Hematopoietic multipotent progenitor cell treated with erythropoietin and hydrocortisone succinate and interleukin-3 and kit ligand, for 6 days (in vitro differentiated cells): ENCODE measurements around the gene COX6B1.
"Not testable (repeated sequence)": the region's sequence is repeated elsewhere in the genome, so short reads cannot be mapped to it uniquely, and the experiment has no call there.

Experiments
- DNase-seq: peaks from one replicate; pipeline ENCODE4 v3.0.0-alpha.2; 2015

Gene COX6B1

GRCh38 chr19:35648017-35648961 lies at the start of gene COX6B1:
Gene COX6B1, plus strand, starts transcription at chr19:35648323. Its CDS starts 2,921 bp downstream, at chr19:35651244.
- peak; percentile 100 for DNase-seq

- DNase-seq, result no peak
Measured at GRCh38 chr19:35601971-35602370, 46.2 kb upstream of the COX6B1 start.

DNA sequence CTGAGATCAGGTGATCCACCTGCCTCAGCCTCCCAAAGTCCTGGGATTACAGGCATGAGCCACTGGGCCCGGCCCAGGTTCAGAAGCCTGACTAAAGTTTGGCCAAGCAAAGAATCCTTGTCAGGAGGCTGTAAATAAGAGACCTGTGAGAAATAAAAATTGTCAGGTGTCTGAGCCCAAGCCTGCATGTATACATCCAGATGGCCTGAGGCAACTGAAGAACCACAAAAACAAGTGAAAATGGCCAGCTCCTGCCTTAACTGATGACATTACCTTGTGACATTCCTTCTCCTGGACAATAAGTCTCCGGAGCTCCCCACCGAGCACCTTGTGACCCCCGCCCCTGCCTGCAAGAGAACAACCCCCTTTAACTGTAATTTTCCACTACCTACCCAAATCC lies 43.7 kb upstream of the COX6B1 start:
- not testable (repeated sequence) for DNase-seq

GRCh38 chr19:35607170-35607569 lies 41.0 kb upstream of the COX6B1 start:
- DNase-seq, result not testable (repeated sequence)

DNA sequence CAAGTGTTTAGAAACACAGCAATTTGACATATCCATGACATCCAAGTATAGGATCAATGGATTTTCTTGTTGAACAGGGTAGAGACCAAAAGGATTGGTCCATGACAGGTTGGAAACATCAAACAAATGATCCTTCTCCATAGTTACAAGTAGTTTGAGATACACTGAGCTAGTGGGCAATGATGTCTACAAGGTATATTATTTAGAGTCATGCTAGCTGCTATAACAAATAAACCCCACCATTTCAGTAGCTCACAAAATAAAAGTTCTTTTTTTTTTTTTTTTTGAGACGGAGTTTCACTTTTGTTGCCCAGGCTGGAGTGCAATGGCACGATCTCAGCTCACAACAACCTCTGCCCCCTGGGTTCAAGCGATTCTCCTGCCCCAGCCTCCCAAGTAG lies 40.5 kb upstream of the COX6B1 start:
- no peak for DNase-seq

DNA sequence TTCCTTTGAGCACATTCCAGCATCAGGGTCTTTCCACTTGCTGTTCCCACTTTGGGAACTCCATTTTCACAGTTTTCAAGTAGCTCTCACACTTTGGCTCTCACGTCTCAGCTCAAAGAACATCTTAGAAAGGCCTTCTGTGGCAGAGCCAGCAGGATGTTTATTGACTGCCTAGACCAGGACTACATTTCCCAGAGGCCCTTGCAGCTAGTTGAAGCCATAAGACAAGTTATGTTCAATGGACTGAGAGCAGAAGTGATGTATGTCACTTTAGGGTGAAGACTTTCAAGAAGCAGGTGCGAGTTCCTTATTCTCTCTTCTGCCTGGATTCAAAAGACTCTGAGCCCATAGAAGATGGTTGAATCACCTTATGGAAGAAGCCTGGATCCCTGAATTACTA lies 39.9 kb upstream of the COX6B1 start:
- DNase-seq, result peak; percentile 44

GRCh38 chr19:35609851-35610353 lies 38.2 kb upstream of the COX6B1 start:
- peak; percentile 55 for DNase-seq

DNA sequence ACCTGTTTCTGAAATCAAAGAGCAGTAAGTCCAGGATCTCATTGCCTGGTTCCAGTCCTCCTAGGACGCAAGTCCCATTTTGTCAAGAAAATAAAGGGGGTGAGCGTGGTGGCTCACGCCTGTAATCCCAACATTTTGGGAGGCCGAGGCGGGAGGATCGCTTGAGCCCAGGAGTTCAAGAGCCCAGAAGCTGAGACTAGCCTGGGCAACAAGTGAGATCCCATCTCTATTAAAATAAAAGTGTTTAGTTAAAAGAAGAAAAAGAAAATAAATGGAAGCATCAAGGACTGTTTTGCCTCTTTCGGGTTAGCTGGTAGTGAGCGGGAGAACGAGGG lies 35.9 kb upstream of the COX6B1 start:
- DNase-seq, result no peak

- peak; percentile 95 for DNase-seq
Measured at GRCh38 chr19:35612559-35613321, 35.4 kb upstream of the COX6B1 start, which contains the start of gene HAUS5. Gene HAUS5, plus strand, starts transcription at chr19:35612735. Its CDS starts 60 bp downstream, at chr19:35612795.

GRCh38 chr19:35613574-35613973 lies 34.5 kb upstream of the COX6B1 start:
- no peak for DNase-seq

DNA sequence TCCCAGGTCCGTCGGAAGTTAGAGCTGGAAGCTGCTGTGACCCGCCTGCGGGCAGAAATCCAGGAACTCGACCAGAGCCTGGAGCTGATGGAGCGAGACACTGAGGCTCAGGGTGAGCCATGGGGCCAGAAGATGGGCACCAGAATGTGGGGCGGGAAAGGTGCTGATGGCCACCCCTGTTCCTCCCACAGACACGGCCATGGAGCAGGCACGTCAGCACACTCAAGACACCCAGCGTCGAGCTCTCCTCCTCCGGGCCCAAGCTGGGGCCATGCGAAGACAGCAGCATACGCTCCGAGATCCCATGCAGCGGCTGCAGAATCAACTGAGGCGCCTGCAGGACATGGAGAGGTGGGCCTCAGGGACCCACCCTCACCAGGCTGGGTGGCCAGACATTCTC lies 33.1 kb upstream of the COX6B1 start:
- no peak for DNase-seq

DNA sequence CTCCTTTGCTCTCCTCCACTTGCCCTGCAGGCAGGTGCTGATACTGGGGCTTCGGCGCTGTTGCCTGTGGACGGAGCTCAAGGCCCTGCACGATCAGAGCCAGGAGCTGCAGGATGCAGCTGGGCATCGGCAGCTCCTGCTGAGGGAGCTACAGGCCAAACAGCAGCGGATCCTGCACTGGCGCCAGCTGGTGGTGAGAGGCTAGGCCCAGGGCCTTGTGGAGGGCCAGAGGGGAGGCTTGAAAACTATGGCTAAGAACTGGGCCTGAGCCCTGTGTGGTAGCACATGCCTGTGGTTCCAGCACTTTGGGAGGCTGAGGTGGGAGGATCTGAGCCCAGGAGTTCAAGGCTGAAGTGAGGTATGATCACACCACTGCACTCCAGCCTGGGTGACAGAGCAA lies 29.3 kb upstream of the COX6B1 start:
- no peak for DNase-seq

GRCh38 chr19:35619290-35619923 lies 28.7 kb upstream of the COX6B1 start:
- DNase-seq, result no peak

- no peak for DNase-seq
Measured at GRCh38 chr19:35620001-35620400, 28.1 kb upstream of the COX6B1 start.

- DNase-seq, result no peak
Measured at GRCh38 chr19:35621708-35622107, 26.4 kb upstream of the COX6B1 start.

DNA sequence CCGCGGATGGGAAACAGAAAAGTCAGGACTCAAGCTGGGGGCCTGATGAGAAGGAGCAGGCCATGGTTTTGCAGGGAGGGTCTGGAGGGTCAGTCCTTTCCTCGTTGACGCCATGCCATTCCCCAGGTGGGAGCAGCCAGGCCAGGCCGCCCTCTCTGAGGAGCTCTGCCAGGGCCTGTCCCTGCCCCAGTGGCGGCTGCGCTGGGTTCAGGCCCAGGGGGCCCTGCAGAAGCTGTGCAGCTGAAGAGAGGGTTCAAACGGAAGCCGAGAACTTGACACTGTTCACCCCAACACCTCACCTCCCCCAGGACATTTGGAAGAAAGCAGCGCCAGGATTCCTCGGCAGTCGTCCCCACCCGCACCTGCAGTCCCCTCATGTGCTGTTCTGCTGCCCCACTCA lies 25.4 kb upstream of the COX6B1 start:
- no peak for DNase-seq

- no peak for DNase-seq
Measured at GRCh38 chr19:35623327-35624010, 24.7 kb upstream of the COX6B1 start.

DNA sequence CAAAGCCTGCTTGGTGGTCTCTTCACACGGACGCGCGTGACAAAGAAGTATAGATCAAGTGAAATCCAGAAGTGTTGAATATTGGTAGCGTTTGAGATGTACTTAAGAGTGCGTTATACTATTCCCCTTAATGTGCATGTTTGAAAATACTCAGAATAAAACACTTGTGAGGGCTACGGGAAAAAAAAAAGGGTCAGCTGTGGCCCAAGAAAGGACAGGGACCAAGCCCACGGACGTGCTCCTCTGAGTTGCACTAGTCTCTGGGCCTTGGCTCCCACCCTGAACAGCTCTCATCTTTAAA lies 19.9 kb upstream of the COX6B1 start:
- no peak for DNase-seq

- peak; percentile 100 for DNase-seq
Measured at GRCh38 chr19:35628565-35629331, 19.4 kb upstream of the COX6B1 start, which contains the start of gene RBM42. Gene RBM42, plus strand, starts transcription at chr19:35629036. Its CDS starts 118 bp downstream, at chr19:35629154.

DNA sequence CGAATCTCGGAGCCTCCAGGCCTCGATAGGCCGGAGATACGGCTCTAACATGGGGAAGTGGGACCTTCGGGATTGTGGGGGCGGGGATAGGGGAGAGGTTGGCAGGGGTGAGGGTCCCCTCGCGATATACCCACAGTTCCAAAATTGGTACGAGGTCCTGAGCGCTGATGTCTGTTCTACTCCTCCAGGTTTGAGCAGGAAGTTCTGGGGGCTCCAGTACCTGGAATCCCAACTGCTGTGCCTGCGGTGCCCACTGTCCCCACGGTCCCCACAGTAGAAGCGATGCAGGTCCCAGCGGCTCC lies 18.8 kb upstream of the COX6B1 start:
- no peak for DNase-seq

DNA sequence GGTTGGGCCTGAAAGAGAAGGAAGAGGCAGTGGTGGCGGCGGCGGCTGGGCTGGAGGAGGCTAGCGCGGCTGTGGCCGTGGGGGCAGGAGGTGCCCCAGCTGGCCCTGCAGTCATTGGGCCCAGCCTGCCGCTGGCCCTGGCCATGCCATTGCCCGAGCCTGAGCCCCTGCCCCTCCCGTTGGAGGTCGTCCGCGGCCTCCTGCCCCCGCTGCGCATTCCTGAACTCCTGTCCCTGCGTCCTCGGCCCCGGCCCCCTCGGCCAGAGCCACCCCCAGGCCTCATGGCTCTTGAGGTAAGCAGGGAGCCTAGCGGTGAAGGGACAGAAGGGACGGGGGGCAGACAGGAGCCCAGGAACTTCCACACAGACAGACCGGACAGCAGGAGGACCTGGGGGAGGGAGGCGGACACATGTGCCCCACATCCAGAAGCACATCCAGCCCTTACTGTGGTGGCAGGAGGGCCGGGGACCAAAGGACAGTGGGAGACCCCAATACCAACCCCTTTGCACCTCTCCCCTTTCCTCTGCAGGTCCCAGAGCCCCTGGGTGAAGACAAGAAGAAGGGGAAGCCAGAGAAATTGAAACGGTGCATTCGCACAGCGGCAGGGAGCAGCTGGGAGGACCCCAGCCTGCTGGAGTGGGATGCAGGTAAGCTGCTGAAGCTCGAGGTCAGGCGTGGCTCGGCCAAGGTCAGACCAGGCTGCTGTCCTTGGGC lies 14.2 kb upstream of the COX6B1 start:
- no peak for DNase-seq
